GM12878 (cell line): ENCODE results near the gene MYO7A. TPM values are rescaled to one million over a fixed set of nuclear protein-coding genes. Genes with fewer than 3 reads are reported as not detected.

ENCODE experiments used
- ATAC-seq: fragments of 200-7000 bp; cut with Tn5 transposase; 3 replicates; pipeline ENCODE4 v1.9.1; 2020; ENCODE audit warnings: mild to moderate bottlenecking, moderate library complexity
- BruUV-seq: library from RNA; stranded (reverse); fragments of 400-500 nt; replicated peaks from 2 replicates; lab custom pipeline; 2021; lab: Mats Ljungman, UMichigan
- CTCF ChIA-PET: fragments of 300-600 bp; sonication (Branson Sonifier 250); formaldehyde crosslinking; extraction: SDS; loops from one replicate; lab custom pipeline; 2021; ENCODE audit warnings: inconsistent platforms; lab: Yijun Ruan, JAX
- POLR2A ChIA-PET: fragments of 350-600 bp; formaldehyde crosslinking; extraction: SDS; loops from one replicate; lab custom pipeline; 2021; ENCODE audit warnings: inconsistent platforms; lab: Charles Lee
- RAD21 ChIA-PET: fragments of 300-600 bp; sonication (Branson Sonifier 250); formaldehyde crosslinking; loops from one replicate; lab custom pipeline; 2023; ENCODE audit warnings: antibody characterized with exemption; ENCODE audit not compliant: unreplicated experiment; lab: Charles Lee
- SMC1A ChIA-PET: fragments of 300-600 bp; sonication (Branson Sonifier 250); formaldehyde crosslinking; loops from one replicate; lab custom pipeline; 2023; ENCODE audit not compliant: unreplicated experiment, uncharacterized antibody; lab: Charles Lee
- DNase-seq: peaks from one replicate; pipeline ENCODE4 v3.0.0-alpha.2; 2011; ENCODE audit warnings: low read depth, low spot score
- FAIRE-seq: peaks from 3 replicates; lab custom pipeline; 2011; peaks lifted over from hg19 to GRCh38; lab: Jason Lieb, UNC
- H2AFZ ChIP-seq: 2 replicates; pipeline ENCODE4 v1.6.0; 2011; ENCODE audit warnings: low read depth, low read length, control low read depth; ENCODE audit not compliant: control insufficient read depth
- H3K27ac ChIP-seq: 2 replicates; pipeline ENCODE4 v1.5.1; 2011; ENCODE audit warnings: control low read depth; ENCODE audit not compliant: control insufficient read depth, insufficient read depth
- H3K27me3 ChIP-seq, 2 experiments: replicated peaks in 1 of 2; 2 replicates each; pipeline versions ENCODE4 v1.6.0 to v1.6.1; 2011; ENCODE audit warnings: low read length in 1 of 2; ENCODE audit not compliant: control insufficient read depth in 2 of 2, insufficient read depth in 2 of 2
- H3K36me3 ChIP-seq, 2 experiments: 2 replicates each; pipeline ENCODE4 v1.5.1; 2011; ENCODE audit warnings: low read length in 1 of 2; ENCODE audit not compliant: control insufficient read depth in 2 of 2, insufficient read depth in 2 of 2
- H3K4me1 ChIP-seq: 2 replicates; pipeline ENCODE4 v1.6.1; 2011; ENCODE audit warnings: mild to moderate bottlenecking, low read length, moderate library complexity, mixed read lengths; ENCODE audit not compliant: control insufficient read depth, insufficient read depth
- H3K4me2 ChIP-seq: 2 replicates; pipeline ENCODE4 v1.6.0; 2011; ENCODE audit warnings: control low read depth; ENCODE audit not compliant: control insufficient read depth, insufficient read depth
- H3K4me3 ChIP-seq: fragments of 200-600 bp; sonication (generic); 2 replicates; pipeline ENCODE4 v1.5.1; 2016
- H3K79me2 ChIP-seq: 2 replicates; pipeline ENCODE4 v1.6.0; 2011; ENCODE audit warnings: low read length; ENCODE audit not compliant: control insufficient read depth, insufficient read depth
- H3K9ac ChIP-seq: 2 replicates; pipeline ENCODE4 v1.8.0; 2011; ENCODE audit warnings: low read length, control low read depth, mixed read lengths; ENCODE audit not compliant: control insufficient read depth, insufficient read depth
- H3K9me3 ChIP-seq: replicated peaks from 3 replicates; pipeline ENCODE4 v1.5.1; 2011; ENCODE audit warnings: mild to moderate bottlenecking, low read length; ENCODE audit not compliant: control insufficient read depth, insufficient read depth
- H4K20me1 ChIP-seq: 2 replicates; pipeline ENCODE4 v1.6.0; 2011; ENCODE audit not compliant: control insufficient read depth, insufficient read depth
- BRCA1 ChIP-seq: IDR thresholded peaks from 2 replicates; pipeline ENCODE4 v1.6.1; 2011; ENCODE audit warnings: low read depth, low read length, improper control_type of control experiment
- CREB1 ChIP-seq: IDR thresholded peaks from 2 replicates; pipeline ENCODE4 v1.6.1; 2012; ENCODE audit warnings: low read depth, mild to moderate bottlenecking, inconsistent platforms
- ELK1 ChIP-seq: IDR thresholded peaks from 2 replicates; pipeline ENCODE4 v1.6.1; 2012; ENCODE audit warnings: low read depth, low read length, improper control_type of control experiment
- KLF5 ChIP-seq: fragments of 450-650 bp; IDR thresholded peaks from 2 replicates; pipeline ENCODE4 v1.6.1; 2014; ENCODE audit warnings: mild to moderate bottlenecking; ENCODE audit not compliant: partially characterized antibody
- MYB ChIP-seq: fragments of 150-350 bp; IDR thresholded peaks from 2 replicates; pipeline ENCODE4 v1.6.1; 2014; ENCODE audit warnings: mild to moderate bottlenecking, low read depth, low read length, borderline replicate concordance
- NR2C2 ChIP-seq: IDR thresholded peaks from 2 replicates; pipeline ENCODE4 v1.6.1; 2011; ENCODE audit warnings: borderline replicate concordance, low read depth; ENCODE audit not compliant: control insufficient read depth, insufficient read length
- PKNOX1 ChIP-seq: fragments of 450-650 bp; IDR thresholded peaks from 2 replicates; pipeline ENCODE4 v1.6.1; 2016; ENCODE audit warnings: mild to moderate bottlenecking
- PML ChIP-seq: IDR thresholded peaks from 2 replicates; pipeline ENCODE4 v1.6.1; 2012; ENCODE audit warnings: low read length, inconsistent platforms
- RCOR1 ChIP-seq: conservative IDR thresholded peaks from 2 replicates; pipeline ENCODE4 v1.6.1; 2012; ENCODE audit warnings: low read depth, low read length, improper control_type of control experiment
- SKIL ChIP-seq: fragments of 450-650 bp; IDR thresholded peaks from 2 replicates; pipeline ENCODE4 v1.6.1; 2017; ENCODE audit warnings: mild to moderate bottlenecking, low read depth, inconsistent platforms; ENCODE audit not compliant: poor library complexity, severe bottlenecking
- SMAD5 ChIP-seq: IDR thresholded peaks from 2 replicates; pipeline ENCODE4 v1.6.1; 2016; ENCODE audit warnings: antibody characterized with exemption, low read depth
- SPI1 ChIP-seq: IDR thresholded peaks from 2 replicates; pipeline ENCODE4 v1.6.1; 2011; ENCODE audit warnings: low read depth, mild to moderate bottlenecking, low read length, moderate library complexity, borderline replicate concordance; ENCODE audit not compliant: insufficient read depth
- TCF12 ChIP-seq: IDR thresholded peaks from 2 replicates; pipeline ENCODE4 v1.6.1; 2011; ENCODE audit warnings: low read depth, mild to moderate bottlenecking, low read length
- ZNF207 ChIP-seq: fragments of 450-650 bp; IDR thresholded peaks from 2 replicates; pipeline ENCODE4 v1.6.1; 2014; ENCODE audit warnings: antibody characterized with exemption, mild to moderate bottlenecking, borderline replicate concordance
- WGBS: methylation state at CpG from one replicate; pipeline ENCODE4 v1.1.6; 2016; ENCODE audit warnings: low lambda C conversion rate; ENCODE audit not compliant: insufficient replicate concordance, insufficient coverage; ENCODE audit errors: missing lambda C conversion rate; 5-methylcytosine and 5-hydroxymethylcytosine counted together
- in situ Hi-C: fragments of 300-500 bp; cut with MboI; formaldehyde crosslinking; loops from 9 replicates; pipeline ENCODE4 v1.14.3; 2018; ENCODE audit warnings: mixed read lengths
- intact Hi-C: fragments of 100-400 bp; cut with micrococcal nuclease; formaldehyde crosslinking; loops from one replicate; pipeline ENCODE4 v1.14.2; 2022; ENCODE audit not compliant: unreplicated experiment
- polyA plus RNA-seq, 11 experiments: library from polyadenylated mRNA; depleted of rRNA in 4 of 11; unstranded in 6 of 11; stranded (reverse) in 5 of 11; fragments of >200 nt; fragmentation: Nextera tagmentation in 4 of 11; fragmentation: Illumina TruSeq in 1 of 11; extraction: Ambion mirVana in 4 of 11; extraction: Trizol in 1 of 11; gene quantifications; 1 replicate in 1 of 11; 2 replicates in 10 of 11; pipeline versions ENCODE4 v1.2.1 to v1.2.3, GENCODE V29; 2011 to 2016; ENCODE audit warnings: inconsistent platforms in 2 of 11, missing spikeins in 2 of 11, low read depth in 1 of 11
- total RNA-seq, 4 experiments: library from RNA; depleted of rRNA in 3 of 4; stranded (reverse); fragments of >200 nt in 3 of 4; fragmentation: Illumina TruSeq in 1 of 4; extraction: Trizol in 1 of 4; gene quantifications; 2 replicates each; pipeline versions ENCODE4 v1.2.1 to v1.2.3, GENCODE V29; 2013 to 2021

MYO7A gene
- total and polyA plus RNA-seq, 10 of the 15 experiments (the other 5 are each of a cell fraction or from before 2014, with no cell fraction given), result 0.01 to 0.21 (median 0.04) TPM; not detected in 6

GRCh38 chr11:77253690-77254089 lies 125.6 kb downstream of the MYO7A start:
- 0% methylated on average over 1 of the region's 1 CpG for WGBS
- intact Hi-C loops, result no loop called here
- POLR2A ChIA-PET, result no interaction called here

More at GRCh38 chr11:77253690-77254089, 125.6 kb downstream of the MYO7A start:
- Histone ChIP-seq H2AFZ (no peak overlapping the region), H3K27ac (no peak overlapping the region), H3K9ac (no peak overlapping the region), H4K20me1 (no peaks in the 10 kb centered on the region), H3K4me3 (no peak overlapping the region), H3K79me2 (no peaks in the 10 kb centered on the region), H3K36me3 (no peaks in the 10 kb centered on the region), H3K4me1 (no peaks in the 10 kb centered on the region), H3K27me3 (no peaks in the 10 kb centered on the region; a peak in 1 of 4 replicates), H3K9me3 (no peaks in the 10 kb centered on the region), H3K4me2 (no peak overlapping the region)
- in situ Hi-C loops, result no loop called here
- ATAC-seq (no peak), FAIRE-seq (no peak), DNase-seq (no peak)
- RAD21 ChIA-PET, result no interaction called here
- TF ChIP-seq BRCA1, result no peak
- no peak for TF ChIP-seq ZNF207
- no peak for TF ChIP-seq SKIL
- no peak for TF ChIP-seq CREB1
- TF ChIP-seq NR2C2, result no peak
- TF ChIP-seq PKNOX1, result no peak
- TF ChIP-seq ELK1, result no peak
- TF ChIP-seq TCF12, result no peak
- no peak for TF ChIP-seq KLF5
- TF ChIP-seq MYB, result no peak
- TF ChIP-seq SMAD5, result no peak
- TF ChIP-seq RCOR1, result no peak
- TF ChIP-seq SPI1, result no peak
- TF ChIP-seq PML, result no peak
- SMC1A ChIA-PET, result no interaction called here
- BruUV-seq, result no TSS peak
- CTCF ChIA-PET, result no interaction called here
